UCSD-AML1 (cell line): Measurements from ENCODE around the gene PRKCB.

ENCODE experiments used
- DNase-seq: peaks from one replicate; lab custom pipeline; 2025; ENCODE audit not compliant: unreplicated experiment; lab: John Stamatoyannopoulos, UW

PRKCB gene

DNA sequence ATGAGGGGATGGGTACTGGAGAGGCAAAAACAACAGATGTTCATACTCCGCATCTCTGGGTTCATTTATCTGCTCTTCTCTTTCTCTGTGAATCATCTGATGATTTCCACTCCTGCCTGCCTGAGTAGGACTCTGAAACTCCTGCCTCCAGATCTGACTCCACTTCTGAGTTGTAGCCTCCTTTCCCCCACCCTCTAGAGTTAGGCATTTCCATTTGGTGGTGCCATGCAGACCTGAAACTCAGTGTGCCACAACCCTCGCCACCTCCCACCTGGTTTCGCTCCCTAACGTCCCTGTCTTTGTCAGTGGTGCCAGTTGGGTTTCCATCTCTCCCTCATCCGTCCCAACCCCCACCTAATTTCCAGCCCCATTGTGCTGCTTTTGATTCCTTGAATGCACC, 126.2 kb downstream of the PRKCB start:
- DNase-seq, result no peak

DNA sequence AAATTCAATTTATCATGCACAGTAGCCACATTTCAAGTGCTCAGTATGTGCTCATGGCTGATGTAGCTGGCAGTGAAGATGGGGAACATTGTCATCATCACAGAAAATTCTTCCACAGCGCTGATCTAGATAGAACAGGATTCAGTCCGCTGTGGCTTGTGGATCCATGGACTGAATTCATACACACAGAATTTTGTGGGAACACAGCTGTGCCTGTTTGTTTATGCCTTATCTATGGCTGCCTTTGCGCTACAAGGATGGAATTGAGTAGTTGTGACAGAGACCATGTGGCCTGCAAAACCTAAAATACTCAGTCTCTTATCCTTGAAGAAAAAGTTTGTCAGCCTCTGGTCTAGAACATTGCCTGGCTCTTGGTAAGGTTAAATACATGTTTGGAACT, 128.4 kb downstream of the PRKCB start:
- DNase-seq, result no peak

DNA sequence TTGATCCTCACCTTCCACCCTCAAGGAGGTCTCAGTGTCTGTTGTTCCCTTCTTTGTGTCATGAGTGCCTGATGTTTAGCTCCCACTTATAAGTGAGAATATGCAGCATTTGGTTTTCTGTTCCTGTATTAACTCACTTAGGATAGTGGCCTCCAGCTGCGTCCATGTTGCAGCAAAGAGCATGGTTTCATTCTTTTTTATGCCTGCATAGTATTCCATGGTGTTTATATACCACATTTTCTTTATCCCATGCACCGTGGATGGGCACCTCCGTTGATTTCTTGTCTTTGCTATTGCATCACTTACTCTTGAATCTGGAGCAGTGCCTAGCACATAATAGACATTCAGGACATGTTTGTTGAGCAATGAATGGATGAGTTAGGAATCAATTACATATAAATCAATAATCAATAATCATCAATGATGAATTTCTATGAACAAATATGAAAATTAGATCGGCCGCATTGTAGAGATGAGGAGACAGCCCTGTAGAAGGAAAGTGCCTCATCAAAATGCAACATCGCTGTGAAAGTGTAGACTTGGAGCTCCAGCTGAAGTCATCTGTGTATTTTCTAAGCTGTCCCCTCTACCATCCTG, 129.5 kb downstream of the PRKCB start:
- DNase-seq, result no peak

DNA sequence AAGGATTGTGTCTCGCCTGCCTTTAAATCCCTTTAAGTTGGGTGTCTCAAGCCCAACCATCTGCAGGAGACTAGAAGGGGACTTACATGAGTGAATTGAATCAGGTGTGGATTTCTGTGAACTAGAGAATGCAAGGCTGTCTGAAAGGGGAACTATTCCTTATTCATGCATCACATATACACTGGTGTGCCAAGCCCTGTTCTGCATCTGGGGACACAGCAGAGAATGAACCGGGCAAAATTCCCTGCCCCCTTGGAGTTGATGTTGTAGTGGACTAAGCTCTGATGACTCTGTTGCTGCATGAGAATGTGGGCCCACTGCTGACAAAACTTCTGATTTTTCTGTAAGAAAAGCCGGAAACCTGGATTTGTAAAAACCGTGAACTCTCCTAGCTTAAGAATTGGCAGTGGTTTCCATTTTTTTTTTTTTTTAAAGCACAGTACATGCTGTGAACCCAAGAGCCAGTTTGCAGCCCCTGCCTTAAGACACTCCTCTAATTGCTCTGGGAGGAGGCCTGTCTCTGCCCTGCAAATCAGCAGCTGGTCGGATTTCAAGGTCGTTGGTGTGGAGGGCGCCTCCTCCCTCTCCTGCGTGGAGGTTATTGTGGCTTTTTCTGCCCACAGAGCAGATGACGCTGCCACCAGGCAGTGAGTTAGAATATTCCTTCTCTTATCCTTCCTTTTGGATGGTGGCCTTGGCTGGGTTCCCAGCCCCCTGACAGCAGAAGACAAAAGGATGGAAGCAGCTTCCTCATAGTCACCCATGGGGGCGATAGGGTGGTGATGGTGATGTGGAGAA, 131.0 kb downstream of the PRKCB start:
- peak; percentile 62 for DNase-seq

DNA sequence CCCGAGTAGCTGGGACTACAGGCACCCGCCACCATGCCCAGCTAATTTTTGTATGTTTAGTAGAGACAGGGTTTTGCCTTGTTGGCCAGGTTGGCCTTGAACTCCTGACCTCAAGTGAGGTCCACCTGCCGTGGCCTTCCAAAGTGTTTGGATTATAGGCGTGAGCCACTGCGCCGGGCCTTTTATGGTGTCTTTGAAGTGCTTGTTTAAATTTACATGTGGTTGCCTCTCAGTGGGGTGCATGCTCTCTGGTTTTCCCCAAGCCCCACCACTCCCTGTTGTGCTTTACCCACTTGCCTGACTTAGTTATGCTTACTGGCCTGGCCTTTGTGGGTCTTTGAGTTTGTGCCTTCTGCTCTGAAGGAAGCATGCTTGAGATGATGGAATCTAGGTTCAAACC, 132.0 kb downstream of the PRKCB start:
- DNase-seq, result no peak

DNA sequence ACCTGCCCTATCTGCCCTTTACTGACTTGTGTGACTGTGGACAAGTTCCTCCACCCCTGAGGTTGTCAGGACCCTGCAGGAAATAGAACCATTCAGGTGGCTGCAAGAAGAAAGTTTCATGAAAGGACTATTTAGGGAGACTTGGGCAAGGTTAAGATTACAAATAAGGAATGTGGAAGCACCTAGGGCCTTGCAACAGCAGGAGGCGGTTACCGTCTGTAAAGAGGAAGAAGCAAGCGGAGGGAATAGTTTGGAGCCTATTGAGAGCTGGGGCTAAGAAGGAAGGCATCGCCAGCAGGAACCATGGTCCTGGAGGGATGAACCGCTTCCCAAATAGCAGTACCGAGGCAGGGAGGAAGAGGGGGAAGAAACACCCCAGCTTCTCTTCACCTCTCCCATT, 132.4 kb downstream of the PRKCB start:
- DNase-seq, result no peak

DNA sequence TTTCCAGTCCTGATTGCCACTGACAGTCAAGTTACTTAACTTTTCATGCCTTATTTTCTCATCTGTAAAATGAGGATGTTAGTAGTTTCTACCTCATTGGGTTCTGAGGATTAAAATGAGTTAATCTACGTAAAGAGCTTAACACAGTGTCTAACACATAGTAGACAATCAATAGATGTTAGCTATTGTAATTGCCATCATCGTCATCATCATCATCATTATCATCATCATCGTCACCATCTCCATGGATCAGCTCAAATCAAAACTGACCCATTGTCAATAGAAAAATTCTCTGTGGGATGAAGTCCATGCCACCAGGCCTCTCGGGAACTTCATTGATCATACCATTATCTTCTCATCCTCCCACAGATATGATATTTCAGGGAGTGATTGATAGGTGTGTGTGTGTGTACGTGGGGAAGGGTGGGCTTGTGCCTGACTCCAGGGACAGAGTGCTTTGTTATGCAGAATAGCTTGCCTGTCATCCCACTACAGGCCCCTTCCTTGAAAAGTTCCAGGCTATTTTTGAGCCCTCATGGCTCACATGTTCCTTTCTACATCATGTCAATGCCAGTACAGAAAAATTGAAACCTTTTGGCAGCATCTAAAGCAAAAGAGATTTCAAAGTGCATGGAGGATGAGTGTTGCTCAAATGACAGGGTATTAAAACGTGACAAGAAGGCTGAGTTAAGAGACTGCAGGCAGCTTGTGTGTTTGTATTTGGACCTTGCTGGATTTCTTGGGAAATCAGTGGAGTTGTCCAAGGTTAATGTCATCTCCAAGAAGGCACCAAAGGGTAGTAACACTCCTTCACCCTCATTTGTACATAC, 133.9 kb downstream of the PRKCB start:
- no peak for DNase-seq

DNA sequence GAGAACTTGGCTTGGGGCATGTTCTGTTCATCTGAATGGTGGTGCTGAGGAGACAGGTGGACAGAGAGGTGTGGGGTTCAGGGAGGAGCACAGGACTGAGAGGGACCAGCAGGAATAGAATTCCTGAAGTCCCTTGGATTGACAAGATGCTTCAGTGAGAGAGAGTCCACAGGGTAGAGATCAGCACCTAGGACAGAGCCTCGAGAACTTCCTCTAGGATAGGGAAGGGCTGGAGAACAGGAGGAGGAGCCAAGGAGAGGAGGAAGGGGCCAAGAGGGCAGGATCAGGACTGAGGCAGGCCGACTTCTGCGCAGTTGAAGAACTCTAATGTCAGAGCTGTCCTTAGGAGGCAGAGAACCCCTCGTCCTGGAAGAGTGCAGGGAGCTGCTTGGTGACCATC, 138.4 kb downstream of the PRKCB start:
- no peak for DNase-seq

DNA sequence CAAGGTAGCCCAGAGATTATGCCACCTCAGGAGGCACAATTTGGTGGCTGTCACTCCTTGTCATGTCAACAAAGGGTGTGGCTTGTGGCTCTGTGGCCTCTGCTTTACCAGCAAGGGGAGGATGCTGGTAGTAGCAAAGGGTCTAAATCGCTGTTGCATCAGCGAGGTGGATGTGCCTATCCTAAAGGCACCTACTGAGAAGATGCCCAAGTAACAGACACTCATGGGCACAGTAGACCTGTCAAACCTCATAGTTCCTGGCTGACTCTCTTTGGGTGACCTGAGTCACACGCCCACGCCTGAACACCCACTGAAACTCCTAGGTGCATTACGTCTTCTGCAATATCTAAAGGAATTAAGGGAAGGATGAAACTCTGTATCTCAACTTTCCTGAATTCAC, 139.5 kb downstream of the PRKCB start:
- DNase-seq, result no peak

DNA sequence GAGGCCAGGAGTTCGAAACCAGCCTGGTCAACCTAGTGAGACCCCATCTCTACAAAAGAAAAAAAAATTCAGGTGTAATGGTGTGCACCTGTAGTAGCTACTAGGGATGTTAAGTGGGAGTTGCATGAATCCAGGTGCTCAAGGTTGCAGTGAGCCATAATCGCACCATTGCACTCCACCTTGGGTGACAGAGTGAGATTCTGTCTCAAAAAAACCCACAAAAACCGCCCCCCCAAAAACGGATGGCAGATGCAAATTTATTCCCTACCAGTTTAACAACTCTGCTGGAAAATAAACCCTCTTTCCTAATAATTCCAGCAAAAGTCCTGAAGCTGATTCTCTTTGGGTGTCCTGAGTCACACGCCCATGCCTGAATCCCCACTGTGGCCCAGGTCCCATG, 140.3 kb downstream of the PRKCB start:
- no peak for DNase-seq

DNA sequence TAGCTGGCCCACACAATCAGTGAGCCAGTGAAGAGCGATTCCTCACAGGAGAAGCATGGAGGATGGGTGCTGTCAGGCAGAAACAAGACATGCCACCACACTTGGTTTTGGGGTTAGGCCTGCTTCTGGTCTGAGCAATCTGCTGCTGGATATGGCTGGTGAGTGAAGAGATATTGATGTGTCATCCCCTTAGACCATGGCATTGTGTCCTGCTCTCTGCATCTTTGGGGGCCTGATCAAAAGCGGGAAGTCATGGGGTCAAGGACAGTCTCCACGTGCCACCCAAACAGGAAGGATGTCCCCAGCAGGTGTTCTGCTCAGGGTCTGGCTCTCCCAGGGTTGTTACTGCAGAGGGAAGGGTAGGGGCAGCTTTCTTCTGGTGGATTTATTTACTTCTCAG, 140.7 kb downstream of the PRKCB start:
- DNase-seq, result no peak

DNA sequence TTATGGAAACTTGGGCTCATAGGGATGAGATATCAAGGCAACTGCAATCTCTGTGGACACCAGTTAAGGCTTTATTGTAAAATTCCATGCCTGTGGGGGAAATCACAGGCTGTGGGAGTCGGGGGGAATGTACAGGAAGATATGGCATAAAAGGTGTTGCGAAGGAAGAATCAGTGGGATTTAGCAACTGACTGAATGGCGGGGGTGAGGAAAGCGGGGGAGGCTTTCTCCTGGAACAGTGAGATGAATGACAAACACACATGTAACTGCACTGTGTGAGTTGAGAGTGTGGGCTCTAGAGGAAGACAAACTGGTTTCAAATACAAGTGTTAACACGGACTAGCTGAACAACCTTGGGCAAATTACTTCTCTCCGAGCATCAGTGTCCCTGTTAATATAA, 143.7 kb downstream of the PRKCB start:
- DNase-seq, result no peak

DNA sequence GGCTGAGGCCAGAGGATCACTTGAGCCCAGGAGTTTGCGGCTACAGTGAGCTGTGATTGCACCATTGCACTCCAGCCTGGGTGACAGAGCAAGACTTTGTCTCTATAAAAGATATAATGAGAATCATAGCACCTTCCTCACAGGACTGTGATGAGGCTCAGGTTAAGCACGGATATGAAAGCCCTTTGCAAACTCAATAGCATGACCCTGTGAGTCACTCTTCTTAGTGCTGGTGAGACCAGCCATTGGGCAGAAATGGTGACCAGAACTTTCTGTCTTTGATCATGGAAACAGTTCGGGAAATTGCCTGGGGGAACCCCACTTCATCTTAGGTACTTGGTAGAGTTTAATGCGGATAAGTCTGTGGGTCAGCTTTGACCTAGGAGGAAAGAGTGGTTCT, 144.2 kb downstream of the PRKCB start:
- DNase-seq, result no peak

DNA sequence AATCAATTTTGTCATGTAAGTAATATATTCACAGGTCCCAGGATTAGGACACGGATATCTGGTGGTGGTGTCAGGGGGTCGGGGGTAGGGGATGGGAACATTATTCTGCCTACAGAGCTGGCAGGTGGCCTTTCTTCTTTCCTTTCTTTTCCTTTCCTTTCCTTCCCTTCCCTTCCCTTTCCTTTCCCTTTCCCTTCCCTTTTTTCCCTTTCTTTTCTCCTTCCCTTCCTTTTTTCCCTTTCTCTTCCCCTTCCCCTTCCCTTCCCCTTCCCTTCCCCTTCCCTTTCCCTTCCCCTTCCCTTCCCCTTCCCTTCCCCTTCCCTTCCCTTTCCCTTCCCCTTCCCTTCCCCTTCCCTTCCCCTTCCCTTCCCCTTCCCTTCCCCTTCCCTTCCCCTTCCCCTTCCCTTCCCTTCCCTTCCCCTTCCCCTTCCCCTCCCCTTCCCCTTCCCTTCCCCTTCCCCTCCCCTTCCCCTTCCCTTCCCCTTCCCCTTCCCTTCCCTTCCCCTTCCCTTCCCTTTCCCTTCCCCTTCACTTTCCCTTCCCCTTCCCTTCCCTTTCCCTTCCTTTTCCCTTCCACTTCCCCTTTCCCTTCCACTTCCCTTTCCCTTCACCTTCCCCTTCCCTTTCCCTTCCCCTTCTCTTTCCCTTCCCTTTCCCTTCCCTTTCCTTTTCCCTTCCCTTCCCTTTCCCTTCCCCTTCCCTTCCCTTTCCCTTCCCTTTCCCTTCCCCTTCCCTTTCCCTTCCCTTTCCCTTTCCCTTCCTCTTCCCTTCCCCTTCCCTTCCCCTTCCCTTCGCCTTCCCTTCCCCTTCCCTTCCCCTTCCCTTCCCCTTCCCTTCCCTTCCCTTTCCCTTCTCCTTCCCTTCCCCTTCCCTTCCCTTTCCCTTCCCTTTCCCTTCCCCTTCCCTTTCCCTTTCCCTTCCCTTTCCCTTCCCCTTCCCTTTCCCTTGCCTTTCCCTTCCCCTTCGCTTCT, 145.9 kb downstream of the PRKCB start:
- DNase-seq, result no peak

DNA sequence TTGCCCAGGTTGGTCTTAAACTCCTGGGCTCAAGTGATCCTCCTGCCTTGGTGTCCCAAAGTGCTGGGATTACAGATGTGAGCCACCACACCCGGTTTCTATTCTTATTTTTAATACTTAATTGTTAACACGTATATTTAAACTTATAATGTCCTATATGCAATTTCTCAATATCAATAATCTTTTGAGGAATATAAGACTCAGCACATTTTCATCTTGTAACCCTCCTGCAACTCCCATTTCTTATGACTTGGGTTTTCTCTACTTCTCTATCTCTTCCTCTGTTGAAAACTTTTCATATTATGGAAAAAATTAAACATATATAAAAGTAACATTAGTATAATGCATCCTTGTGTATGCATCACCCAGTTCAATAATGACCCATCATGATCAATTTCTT, 150.7 kb downstream of the PRKCB start:
- DNase-seq, result no peak

DNA sequence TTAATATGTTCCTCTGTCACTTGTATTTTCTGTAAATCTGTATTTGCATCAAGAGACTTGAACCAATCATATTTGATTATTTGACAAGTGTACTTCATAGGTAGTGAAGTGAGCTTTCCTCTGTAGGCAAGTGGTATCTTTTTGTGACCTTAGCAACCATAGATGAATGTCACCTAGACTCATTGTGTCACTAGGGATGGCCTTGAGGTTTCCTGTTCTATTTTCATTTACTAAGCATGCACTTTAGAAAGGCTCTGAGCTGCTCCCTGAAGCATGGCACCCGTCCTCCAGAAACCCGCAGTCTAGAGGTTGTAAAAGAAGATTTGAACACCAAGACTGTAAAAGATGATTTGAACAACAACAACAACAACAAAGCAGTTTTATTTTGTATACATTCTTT, 151.7 kb downstream of the PRKCB start:
- DNase-seq, result no peak

DNA sequence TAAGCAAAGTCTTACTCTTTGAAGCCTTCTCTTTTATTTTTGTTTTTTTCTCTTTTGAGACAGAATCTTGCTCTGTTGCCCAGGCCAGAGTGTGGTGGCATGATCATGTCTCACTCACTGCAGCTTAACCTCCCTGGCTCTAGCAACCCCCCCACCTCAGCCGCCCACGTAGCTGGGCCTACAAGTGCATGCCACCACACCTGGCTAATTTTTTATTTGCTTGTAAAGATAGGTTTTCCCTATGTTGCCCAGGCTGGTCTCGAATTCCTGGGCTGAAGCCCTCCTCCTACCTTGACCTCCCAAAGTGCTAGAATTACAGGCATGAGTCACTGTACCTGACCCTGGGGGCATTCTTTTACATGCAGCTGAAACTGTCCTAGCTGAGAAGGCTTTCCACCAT, 154.7 kb downstream of the PRKCB start:
- no peak for DNase-seq

DNA sequence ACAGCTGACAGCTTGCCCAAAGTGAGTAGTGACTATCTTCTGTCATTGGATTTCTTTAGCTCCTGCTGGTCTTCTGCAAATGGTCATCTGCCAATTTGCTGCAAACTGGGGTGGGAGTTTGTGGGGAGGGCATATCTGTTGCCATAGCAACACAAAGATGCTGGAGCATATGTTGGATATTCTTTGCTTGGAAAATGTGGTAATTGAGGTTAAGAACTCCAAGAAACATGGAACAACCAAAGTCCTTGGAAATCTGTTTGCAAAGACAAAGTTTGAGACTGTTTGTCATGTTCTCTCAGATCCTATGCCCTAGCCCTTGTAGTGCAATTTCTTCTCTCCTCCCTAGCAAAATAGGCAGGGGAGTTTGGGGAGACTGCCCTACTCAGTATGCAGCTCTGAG, 155.3 kb downstream of the PRKCB start:
- no peak for DNase-seq

DNA sequence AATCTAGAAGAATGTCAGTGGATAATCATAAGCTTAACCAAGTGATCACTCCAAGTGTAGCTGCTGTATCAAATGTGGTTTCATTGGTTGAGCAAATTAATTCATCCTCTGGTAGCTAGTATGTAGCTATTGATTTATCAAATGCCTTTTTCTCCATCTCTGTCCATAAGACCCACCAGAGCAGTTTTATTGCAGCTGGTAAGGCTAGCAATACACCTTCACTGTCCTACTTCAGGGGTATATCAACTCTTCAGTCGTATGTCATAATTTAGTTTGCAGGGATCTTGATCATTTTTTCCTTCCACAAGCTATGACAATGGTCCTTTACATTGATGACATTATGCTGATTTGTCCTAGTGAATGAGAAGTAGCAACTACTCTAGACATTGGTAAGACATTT, 158.8 kb downstream of the PRKCB start:
- DNase-seq, result no peak

DNA sequence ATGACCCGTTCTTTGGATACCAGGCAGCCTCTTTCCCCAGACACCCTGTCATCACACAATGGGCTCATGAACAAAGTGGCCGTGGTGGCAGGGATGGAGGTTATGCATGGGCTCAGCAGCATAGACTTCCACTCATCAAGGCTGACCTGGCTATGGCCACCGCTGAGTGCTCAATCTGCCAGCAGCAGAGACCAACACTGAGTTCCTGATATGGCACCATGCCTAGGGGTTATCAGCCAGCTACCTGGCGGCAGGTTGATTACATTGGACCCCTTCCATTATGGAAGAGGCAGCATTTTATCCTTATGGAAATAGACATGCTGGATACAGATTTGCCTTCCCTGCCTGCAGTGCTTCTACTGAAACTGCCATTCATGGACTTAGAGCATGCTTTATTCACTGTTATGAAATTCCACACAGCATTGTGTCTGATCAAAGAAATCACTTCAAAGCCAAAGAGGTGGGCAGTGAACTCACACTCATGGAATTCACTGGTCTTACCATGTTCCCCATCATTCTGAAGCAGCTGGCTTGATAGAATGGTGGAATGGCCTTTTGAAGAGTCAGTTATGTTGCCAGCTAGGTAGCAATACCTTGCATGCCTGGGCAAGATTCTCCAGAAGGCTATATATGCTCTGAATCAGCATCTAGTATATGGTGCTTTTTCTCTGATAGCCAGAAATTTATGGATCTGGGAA, 160.6 kb downstream of the PRKCB start:
- no peak for DNase-seq
